Measurements from ENCODE around the gene COBL.

DNA sequence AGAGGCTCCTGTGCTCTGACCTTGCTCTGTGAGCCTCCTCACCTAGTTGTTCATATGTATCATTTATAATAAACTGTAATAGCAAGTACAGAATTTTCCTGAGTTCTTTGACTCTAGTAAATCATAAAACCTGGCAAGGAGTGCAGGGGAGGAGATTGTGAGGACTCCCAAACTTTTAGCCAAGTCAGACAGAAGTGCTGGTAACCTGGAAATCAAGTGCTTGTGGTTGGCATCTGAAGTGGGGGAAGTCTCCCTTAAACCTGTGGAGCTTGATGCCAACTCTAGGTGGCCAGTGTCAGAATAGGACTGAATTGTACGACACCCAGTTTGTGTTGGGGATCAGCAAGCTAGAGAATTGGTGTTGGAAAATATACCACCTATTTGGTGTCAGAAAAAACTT, 327.6 kb downstream of the COBL start:
- TF ChIP-seq CTCF (IDR thresholded peaks at IDR 0.05) (no peak), POLR2A (IDR thresholded peaks at IDR 0.05) (no peak)

Data from transverse colon (tissue), 3 donors.